HG03159 (cell line): ENCODE measurements around the gene MED20.

ENCODE experiments used
- ATAC-seq: cut with Tn5 transposase; IDR thresholded peaks from one replicate; pipeline ENCODE4 v1.9.1; 2021; ENCODE audit warnings: mild to moderate bottlenecking, moderate library complexity; ENCODE audit not compliant: unreplicated experiment

Gene MED20

GRCh38 chr6:41941280-41942066, 20.5 kb upstream of the MED20 start, which contains the start of gene CCND3:
Gene CCND3 (minus strand): TSS chr6:41941808. CDS start chr6:41941649, 159 bp downstream.
- ATAC-seq = peak; percentile 81

DNA sequence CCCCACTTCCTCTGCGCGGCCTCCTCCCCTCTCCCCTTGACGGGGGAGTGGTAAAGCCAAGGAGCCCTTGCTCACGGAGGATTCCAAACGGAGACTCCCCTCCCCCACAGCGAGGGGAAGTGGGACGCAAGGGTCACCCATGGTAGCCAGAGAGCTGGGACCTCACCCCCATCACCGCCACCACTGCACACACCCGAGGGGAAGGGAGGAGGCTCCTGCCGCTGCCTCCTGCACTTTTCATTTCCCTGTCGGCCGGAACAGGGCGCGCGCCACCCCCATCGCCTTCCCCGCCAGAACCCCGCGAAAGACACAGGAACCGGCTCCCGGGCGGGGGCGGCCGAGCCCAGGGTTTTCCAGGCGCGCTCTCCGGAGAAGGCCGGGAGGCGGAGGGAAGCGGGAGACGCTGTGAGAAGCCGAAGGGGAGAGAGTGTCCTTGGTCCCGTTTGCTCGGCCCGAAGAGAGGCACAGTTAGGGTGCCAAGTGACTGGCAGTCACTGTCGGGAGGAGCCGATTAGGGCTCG, 19.9 kb upstream of the MED20 start:
- ATAC-seq = peak; percentile 10

- no peak for ATAC-seq
Measured at GRCh38 chr6:41939848-41940758, 19.2 kb upstream of the MED20 start.

- ATAC-seq = no peak
Measured at GRCh38 chr6:41939176-41939847, 18.4 kb upstream of the MED20 start.

GRCh38 chr6:41938590-41939175, 17.7 kb upstream of the MED20 start:
- ATAC-seq = no peak

DNA sequence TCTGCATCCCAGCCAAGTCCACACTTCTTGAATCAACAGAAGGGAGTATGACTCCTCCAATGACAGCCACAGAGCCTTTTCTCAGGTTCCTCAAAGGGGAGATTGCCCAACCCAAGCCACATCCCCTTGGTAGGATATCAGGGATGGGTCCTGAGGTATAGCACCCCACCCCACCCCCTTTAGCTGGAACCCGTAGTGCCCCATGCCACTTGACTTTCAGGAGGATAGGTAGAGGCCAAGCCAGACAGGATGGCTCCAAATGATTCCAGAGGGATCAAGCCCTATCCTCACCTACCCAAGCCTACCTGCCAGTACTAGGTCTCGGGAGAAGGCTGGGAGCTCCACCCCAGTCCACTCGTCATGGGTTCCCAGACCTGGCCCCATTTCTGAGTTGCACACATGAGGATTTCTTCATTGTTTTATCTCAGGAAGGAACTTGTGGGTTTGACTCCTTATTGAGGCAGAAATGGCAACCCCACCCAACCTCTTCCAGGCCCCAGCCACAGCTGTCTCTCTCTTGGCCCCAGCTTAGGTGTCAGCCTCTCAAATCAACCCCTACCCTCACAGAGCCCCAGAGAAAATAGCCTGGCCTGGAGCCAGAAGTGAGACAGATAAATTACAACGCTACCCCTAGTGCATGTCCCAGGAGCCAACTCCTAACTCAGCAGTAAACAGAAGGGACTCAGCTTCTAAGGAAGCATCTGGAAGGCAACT, 17.1 kb upstream of the MED20 start:
- ATAC-seq = no peak

GRCh38 chr6:41937472-41937860, 16.5 kb upstream of the MED20 start:
- no peak for ATAC-seq

- no peak for ATAC-seq
Measured at GRCh38 chr6:41936073-41936837, 15.3 kb upstream of the MED20 start.

GRCh38 chr6:41935685-41936072, 14.7 kb upstream of the MED20 start:
- ATAC-seq = no peak

DNA sequence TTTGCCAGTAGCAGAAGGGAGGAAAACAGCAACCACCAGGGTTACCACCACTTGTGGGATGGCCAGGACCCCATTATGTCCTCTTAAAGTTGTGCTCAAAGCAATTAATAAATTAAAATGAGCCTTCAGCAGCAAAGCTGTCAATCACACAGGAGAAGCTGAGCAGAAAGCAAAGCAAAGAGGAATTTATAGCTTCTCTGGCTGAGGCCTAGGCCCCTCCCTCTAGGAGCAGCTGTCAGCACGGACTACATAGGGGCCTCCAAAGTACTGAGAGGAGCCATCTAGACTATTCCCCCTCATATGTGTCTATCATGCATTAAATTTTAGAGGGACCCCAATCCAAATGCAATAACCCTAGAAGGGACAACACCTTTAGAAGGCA, 14.2 kb upstream of the MED20 start:
- no peak for ATAC-seq

- no peak for ATAC-seq
Measured at GRCh38 chr6:41934278-41935192, 13.6 kb upstream of the MED20 start.

DNA sequence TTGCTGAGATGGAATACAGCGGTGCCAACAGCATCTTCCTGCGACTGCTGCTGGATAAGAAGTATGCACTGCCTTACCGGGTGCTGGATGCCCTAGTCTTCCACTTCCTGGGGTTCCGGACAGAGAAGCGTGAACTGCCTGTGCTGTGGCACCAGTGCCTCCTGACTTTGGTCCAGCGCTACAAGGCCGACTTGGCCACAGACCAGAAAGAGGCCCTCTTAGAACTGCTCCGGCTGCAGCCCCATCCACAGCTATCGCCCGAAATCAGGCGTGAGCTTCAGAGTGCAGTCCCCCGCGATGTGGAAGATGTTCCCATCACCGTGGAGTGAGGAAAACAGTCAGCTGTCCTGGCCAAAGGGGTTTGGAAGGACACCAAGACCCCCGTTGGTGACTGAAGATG, 11.4 kb upstream of the MED20 start:
- no peak for ATAC-seq

GRCh38 chr6:41931792-41932191, 10.9 kb upstream of the MED20 start:
- no peak for ATAC-seq

DNA sequence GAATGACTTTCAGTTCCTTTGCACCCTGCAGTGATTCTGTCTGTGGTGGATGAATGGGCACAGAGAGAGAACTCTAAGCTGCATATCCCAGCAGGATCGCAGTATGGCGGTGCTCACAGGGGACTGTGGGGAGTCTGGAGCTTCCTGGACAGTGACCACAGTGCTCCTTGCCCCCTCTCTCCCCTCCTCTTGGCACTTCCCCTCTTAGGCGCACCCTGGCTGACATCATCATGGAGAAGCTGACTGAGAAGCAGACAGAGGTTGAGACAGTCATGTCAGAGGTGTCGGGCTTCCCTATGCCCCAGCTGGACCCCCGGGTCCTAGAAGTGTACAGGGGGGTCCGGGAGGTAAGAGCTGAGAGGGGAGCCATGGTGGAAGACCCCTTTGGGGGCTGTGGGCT, 9.0 kb upstream of the MED20 start:
- ATAC-seq = no peak

DNA sequence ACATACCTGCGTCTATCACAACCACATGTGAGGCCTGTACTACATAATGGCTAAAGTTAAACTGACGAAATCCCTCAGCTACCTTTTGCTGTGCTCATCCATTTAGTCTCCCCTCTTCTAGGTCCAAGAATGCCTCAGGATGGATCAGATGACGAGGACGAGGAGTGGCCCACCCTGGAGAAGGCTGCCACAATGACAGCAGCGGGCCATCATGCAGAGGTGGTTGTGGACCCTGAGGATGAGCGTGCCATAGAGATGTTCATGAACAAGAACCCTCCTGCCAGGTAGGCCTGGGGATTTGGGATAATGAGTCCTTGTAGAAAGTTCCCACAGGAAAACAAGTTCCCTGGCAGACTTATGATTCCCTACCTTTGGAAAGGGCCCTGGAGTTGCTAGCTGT, 6.3 kb upstream of the MED20 start:
- no peak for ATAC-seq

GRCh38 chr6:41922154-41922553, 1.2 kb upstream of the MED20 start:
- ATAC-seq = no peak

DNA sequence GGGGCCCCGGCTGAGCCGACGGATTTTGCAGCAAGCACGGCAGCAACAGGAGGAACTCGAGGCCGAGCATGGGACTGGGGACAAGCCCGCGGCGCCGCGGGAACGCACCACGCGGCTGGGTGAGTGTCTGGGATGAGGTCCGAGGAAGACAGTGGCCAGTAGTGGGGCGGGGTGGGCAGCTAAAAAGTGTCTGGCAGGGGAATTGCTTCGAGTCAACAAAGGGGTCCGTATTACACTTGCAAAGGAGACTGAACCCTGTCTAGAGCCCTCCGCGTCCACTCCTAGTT, 716 bp upstream of the MED20 start:
- ATAC-seq = peak; percentile 8

DNA sequence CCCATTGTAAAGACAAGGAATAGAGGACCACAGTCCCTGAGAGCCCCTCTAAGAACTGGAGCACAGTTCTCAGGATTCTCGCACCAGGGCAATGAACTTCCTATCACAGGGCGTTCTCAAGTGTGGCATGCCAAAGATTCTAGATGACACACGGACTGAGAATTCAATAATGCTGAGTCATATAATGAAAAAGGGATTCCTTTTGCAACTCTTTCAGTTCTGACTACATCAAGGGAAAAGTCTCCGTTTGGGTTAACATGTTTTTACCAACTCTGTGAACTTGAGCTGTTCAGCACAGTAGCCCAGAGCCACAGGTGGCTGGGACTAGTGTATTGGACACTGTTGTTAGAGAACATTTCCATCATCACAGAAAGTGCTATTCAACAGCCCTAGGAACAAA, 3.4 kb downstream of the MED20 start:
- no peak for ATAC-seq
